Measurements from ENCODE around the gene MED8. TPM values are rescaled to one million over a fixed set of nuclear protein-coding genes. Genes with fewer than 3 reads are reported as not detected.

MED8 gene
- total and polyA plus RNA-seq, 2 of the 4 experiments (the other 2 are of a cell fraction) = 61.1 to 120 TPM

DNA sequence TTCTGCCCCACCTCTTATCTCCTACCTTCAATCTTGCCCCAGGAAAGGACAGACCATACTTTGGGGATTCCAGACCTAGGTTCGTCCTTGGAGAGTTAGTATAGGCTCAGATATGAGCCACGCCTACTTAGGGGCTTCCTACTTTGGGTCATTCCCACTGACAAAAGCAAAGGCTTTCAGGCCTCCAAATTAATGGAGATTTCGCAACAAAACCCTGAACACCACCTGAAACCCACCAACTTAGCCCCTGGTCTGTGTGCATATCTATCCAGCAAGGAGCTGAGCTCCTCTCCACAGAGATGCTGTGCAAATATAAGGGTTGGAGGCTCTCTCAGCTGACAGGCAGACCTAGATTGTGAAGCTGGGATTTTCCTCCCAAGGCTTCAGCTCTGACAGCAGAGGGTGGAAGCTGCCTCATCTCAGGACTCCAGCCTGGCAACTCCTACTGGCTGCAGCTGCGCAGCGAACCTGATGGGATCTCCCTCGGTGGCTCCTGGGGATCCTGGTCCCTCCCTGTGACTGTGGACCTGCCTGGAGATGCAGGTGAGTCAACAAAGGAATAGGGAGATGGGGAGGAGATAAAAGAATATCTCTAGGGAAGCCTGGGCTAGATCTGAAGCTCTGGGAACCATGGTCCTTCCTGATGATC is 49.9 kb downstream of the MED8 start:
- no peak overlapping the region for H4K8ac ChIP-seq (ENCODE audit: low read depth in 2 of 2, low read length in 2 of 2)
- H3K9me1 ChIP-seq (ENCODE audit: insufficient read depth, low read length) = 0 out of 2 replicates have a peak, but pooled peaks cover 2% of the 10 kb centered on the region
- no peak overlapping the region for H3K27ac ChIP-seq (ENCODE audit: insufficient read depth, low read length)
- H2BK120ac ChIP-seq (ENCODE audit: low read depth, low read length) = no peak overlapping the region
- H3K14ac ChIP-seq (replicated peaks; ENCODE audit: low read depth, low read length) = no peak overlapping the region
- no peaks in the 10 kb centered on the region for H4K20me1 ChIP-seq (ENCODE audit: insufficient read depth, low read length)
- ChIA-PET POLR2A (ENCODE audit: unreplicated experiment) (no interaction called here), CTCF (no interaction called here)
- H3K23ac ChIP-seq (ENCODE audit: low read depth, low read length) = no peak overlapping the region
- no peak overlapping the region for H3K9ac ChIP-seq (ENCODE audit: low read depth, low read length)
- H3K4me2 ChIP-seq (ENCODE audit: low read depth, low read length) = no peak overlapping the region
- no peak overlapping the region for H3K18ac ChIP-seq (ENCODE audit: low read depth, low read length)
- no peaks in the 10 kb centered on the region for H3K36me3 ChIP-seq (ENCODE audit: control insufficient read depth, insufficient read depth, low read length)
- no peaks in the 10 kb centered on the region for H3K9me3 ChIP-seq (ENCODE audit: control insufficient read depth, insufficient read depth, low read length)
- intact Hi-C loops (cut with micrococcal nuclease) (no loop called here), dilution Hi-C loops (cut with HindIII; ENCODE audit: low sequenced_read_pairs, unreplicated experiment) (no loop called here), in situ Hi-C loops (cut with MboI; ENCODE audit: low sequenced_read_pairs) (loop anchor here (5.0 kb wide), 1 partner anchor 32 kb away; no protein-coding TSS in a partner anchor)
- no peak overlapping the region for H4K5ac ChIP-seq (ENCODE audit: low read depth, low read length)
- WGBS, 2 experiments (ENCODE audit: extremely low coverage in 2 of 2, insufficient read length in 1 of 2) = 100% methylated on average over 2 of the region's 6 CpGs; no CpG with 5 or more reads in 1 of the 2 experiments
- no peak overlapping the region for H3K56ac ChIP-seq (ENCODE audit: extremely low read depth, insufficient read depth, low read length)
- no peak overlapping the region for H2AK5ac ChIP-seq (ENCODE audit: low read depth, low read length)
- no peak overlapping the region for H4K91ac ChIP-seq (ENCODE audit: insufficient read depth, low read depth, low read length)
- H2BK5ac ChIP-seq (ENCODE audit: low read depth, low read length, poor library complexity, severe bottlenecking) = no peak overlapping the region
- H2BK20ac ChIP-seq (ENCODE audit: low read depth, low read length) = no peak overlapping the region
- H3K4ac ChIP-seq (ENCODE audit: low read depth, low read length) = no peak overlapping the region
- H2AFZ ChIP-seq (replicated peaks; ENCODE audit: low read length, poor library complexity) = no peak overlapping the region
- no peak overlapping the region for H3K4me3 ChIP-seq (ENCODE audit: insufficient read depth, low read depth, low read length)
- no peak overlapping the region for H2AK9ac ChIP-seq (replicated peaks; ENCODE audit: low read depth, low read length, poor library complexity)
- no peak overlapping the region for H2BK15ac ChIP-seq (ENCODE audit: low read depth, low read length)
- peaks cover 12% of the 10 kb centered on the region for H3K27me3 ChIP-seq (ENCODE audit: control insufficient read depth, insufficient read depth, low read length)
- ATAC-seq (ENCODE audit: low read depth) (no peak), DNase-seq (no peak)
- no TSS peak for BruUV-seq (replicated peaks)
- H3K79me1 ChIP-seq (ENCODE audit: low read depth in 1 of 2, low read length in 2 of 2) = no peaks in the 10 kb centered on the region
- TF ChIP-seq CEBPB (IDR thresholded peaks at IDR 0.05; ENCODE audit: low read depth, low read length) (peak; percentile 31; the same call in 1 of the 2 replicates), CHD1 (IDR thresholded peaks at IDR 0.05; ENCODE audit: low read depth, low read length) (no peak), BHLHE40 (IDR thresholded peaks at IDR 0.05; ENCODE audit: low read depth, low read length) (no peak)
- peaks cover 2% of the 10 kb centered on the region; the same call in 1 of the 2 replicates for H3K4me1 ChIP-seq (ENCODE audit: control insufficient read depth, insufficient read depth, low read length)

Measured in IMR-90 (cell line).